ENCODE results near the gene FBLN1. TPM values are rescaled to one million over a fixed set of nuclear protein-coding genes. Genes with fewer than 3 reads are reported as not detected.
A peak's percentile ranks its signal among the peaks of the same experiment; 100 is the strongest.

FBLN1 gene
- polyA plus RNA-seq, 3 donors = 0.03 to 0.17 TPM; not detected in 1

DNA sequence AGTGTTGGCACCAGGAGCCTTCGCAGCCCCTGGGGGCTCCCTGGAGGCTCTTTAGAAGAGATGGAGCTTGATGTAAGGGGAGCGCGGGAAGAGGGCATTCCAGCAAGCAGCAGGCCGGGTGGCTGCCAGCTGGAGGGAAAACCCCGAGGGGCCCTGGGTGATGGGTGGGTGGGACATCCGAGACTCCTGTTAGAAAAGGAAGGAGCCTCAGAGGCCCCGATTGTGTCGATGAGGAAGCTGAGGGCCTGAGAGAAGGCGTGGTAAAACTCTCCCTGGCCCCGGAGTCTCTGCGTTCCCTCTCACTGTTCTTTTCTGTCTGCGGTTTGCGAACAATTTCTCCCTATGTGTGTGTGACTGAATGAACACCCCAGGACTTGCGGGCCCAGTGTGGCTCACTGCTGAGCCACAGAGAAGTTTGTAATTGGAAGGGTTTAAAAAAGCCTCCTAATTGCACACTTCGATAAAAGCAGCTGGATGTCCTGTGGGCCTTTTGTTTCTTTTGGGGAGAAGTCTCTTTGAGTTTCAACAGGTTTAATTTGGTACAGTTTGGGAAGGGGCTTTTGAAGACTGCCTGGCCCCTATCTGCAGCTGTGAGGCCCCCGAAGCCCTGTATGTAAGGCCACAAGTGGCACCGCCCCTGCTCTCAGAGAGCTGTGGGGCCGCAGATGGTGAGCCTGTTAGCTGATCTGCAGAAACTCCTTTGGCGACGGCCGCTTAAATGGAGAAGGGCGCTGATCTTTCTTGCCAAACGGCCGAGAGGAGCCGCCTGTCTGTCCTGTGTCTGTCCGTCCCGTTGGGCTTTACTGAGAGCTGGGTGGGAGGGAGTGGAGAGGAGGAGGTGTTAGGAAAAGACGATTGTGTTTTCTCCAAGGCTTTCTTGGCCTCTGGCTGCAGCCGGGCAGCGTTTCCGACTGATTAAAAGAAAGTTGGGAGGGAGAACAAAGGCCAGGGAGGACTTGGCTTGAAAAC lies 2.0 kb downstream of the FBLN1 start:
- no peak overlapping the region for H3K9ac ChIP-seq (ENCODE audit: insufficient read depth, low read length, poor library complexity, severe bottlenecking)
- no peak overlapping the region for H3K27ac Mint-ChIP-seq

More for the DNA sequence above, 2.0 kb downstream of the FBLN1 start:
- Mint-ChIP-seq H3K4me3 (peak overlapping the region in 1 of 2 donors; percentile 76), H3K27me3 (ENCODE audit: low read depth in 3 of 3) (peaks cover 51 to 68% (median 60%) of the 10 kb centered on the region in 3 donors), H3K4me1 (peaks cover 10% of the 10 kb centered on the region), H3K9me3 (peaks cover 0 to 7% (median 1%) of the 10 kb centered on the region in 7 donors), H3K36me3 (no peaks in the 10 kb centered on the region)
- Histone ChIP-seq H3K4me1 (ENCODE audit: control insufficient read depth in 1 of 2, insufficient read depth in 2 of 2, low read length in 2 of 2) (peaks cover 4 to 9% of the 10 kb centered on the region in 2 donors), H2AFZ (ENCODE audit: insufficient read depth, low read depth, low read length, poor library complexity, severe bottlenecking) (no peak overlapping the region), H3K27me3 (ENCODE audit: control insufficient read depth in 2 of 2, insufficient read depth in 2 of 2, low read length in 2 of 2) (peaks cover 23 to 51% of the 10 kb centered on the region in 2 donors), H3K4me2 (replicated peaks; ENCODE audit: extremely low read depth, low read length, poor library complexity, severe bottlenecking) (peak overlapping the region; percentile 23), H3K4me3 (replicated peaks in 1 of 3; ENCODE audit: low read depth in 2 of 3, low read length in 3 of 3) (no peak overlapping the region), H3K36me3 (replicated peaks in 1 of 2; ENCODE audit: control insufficient read depth in 1 of 2, insufficient read depth in 2 of 2, low read length in 2 of 2) (no peaks in the 10 kb centered on the region), H4K20me1 (ENCODE audit: insufficient read depth, low read length) (no peaks in the 10 kb centered on the region), H3K79me2 (ENCODE audit: insufficient read depth, low read length) (no peaks in the 10 kb centered on the region), H3K27ac (ENCODE audit: low read depth in 1 of 2, low read length in 2 of 2) (no peak overlapping the region), H3K9me3 (replicated peaks in 1 of 2; ENCODE audit: control insufficient read depth in 1 of 2, insufficient read depth in 1 of 2, low read length in 2 of 2) (peaks cover 0 to 4% of the 10 kb centered on the region in 2 donors)
- intact Hi-C loops (cut with micrococcal nuclease) = no loop called here
- peak in 1 of 3 donors; percentile 0 for DNase-seq
- TF ChIP-seq, protein P1, sequence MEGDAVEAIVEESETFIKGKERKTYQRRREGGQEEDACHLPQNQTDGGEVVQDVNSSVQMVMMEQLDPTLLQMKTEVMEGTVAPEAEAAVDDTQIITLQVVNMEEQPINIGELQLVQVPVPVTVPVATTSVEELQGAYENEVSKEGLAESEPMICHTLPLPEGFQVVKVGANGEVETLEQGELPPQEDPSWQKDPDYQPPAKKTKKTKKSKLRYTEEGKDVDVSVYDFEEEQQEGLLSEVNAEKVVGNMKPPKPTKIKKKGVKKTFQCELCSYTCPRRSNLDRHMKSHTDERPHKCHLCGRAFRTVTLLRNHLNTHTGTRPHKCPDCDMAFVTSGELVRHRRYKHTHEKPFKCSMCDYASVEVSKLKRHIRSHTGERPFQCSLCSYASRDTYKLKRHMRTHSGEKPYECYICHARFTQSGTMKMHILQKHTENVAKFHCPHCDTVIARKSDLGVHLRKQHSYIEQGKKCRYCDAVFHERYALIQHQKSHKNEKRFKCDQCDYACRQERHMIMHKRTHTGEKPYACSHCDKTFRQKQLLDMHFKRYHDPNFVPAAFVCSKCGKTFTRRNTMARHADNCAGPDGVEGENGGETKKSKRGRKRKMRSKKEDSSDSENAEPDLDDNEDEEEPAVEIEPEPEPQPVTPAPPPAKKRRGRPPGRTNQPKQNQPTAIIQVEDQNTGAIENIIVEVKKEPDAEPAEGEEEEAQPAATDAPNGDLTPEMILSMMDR (IDR thresholded peaks at IDR 0.05) = no peak
- 11% methylated on average over 24 of the region's 31 CpGs for WGBS (ENCODE audit: insufficient coverage)

All from CD14-positive monocyte (primary cell).